HEK293 (cell line): ENCODE results near the gene ADAMTS13.

ENCODE experiments used
- CTCF ChIA-PET: fragments of 350-600 bp; formaldehyde crosslinking; extraction: SDS; loops from one replicate; lab custom pipeline; 2021; ENCODE audit warnings: antibody characterized with exemption; lab: Yijun Ruan, JAX
- POLR2A ChIA-PET: fragments of 300-600 bp; formaldehyde crosslinking; extraction: SDS; loops from one replicate; lab custom pipeline; 2020; ENCODE audit warnings: antibody characterized with exemption, inconsistent platforms; lab: Yijun Ruan, JAX
- H3K27ac ChIP-seq: fragments of 200-500 bp; sonication (Bioruptor generic); 2 replicates; pipeline ENCODE4 v1.5.1; 2014; ENCODE audit warnings: low read depth, low read length, control low read depth, inconsistent platforms; ENCODE audit errors: extremely low read depth
- H3K36me3 ChIP-seq, 2 experiments: fragments of 200-500 bp in 1 of 2; sonication (Bioruptor generic) in 1 of 2; 1 replicate in 1 of 2; 2 replicates in 1 of 2; pipeline ENCODE4 v1.5.1; 2014 to 2017; ENCODE audit warnings: inconsistent platforms in 2 of 2, low read length in 2 of 2; ENCODE audit not compliant: control insufficient read depth in 2 of 2, insufficient read depth in 1 of 2
- H3K4me1 ChIP-seq: fragments of 200-500 bp; sonication (Bioruptor generic); 2 replicates; pipeline ENCODE4 v1.5.1; 2014; ENCODE audit warnings: mild to moderate bottlenecking, low read length, inconsistent platforms; ENCODE audit not compliant: control insufficient read depth, insufficient read depth
- H3K4me3 ChIP-seq: 2 replicates; pipeline ENCODE4 v1.5.1; 2011; ENCODE audit warnings: low read depth, mild to moderate bottlenecking, control low read depth, low read length, moderate library complexity
- H3K9me3 ChIP-seq: fragments of 200-500 bp; sonication (Bioruptor generic); 2 replicates; pipeline ENCODE4 v1.5.1; 2014; ENCODE audit warnings: low read depth, low read length, inconsistent platforms; ENCODE audit not compliant: control insufficient read depth, insufficient read depth
- EGR2 ChIP-seq: fragments of 450-650 bp; formaldehyde crosslinking; IDR thresholded peaks from 2 replicates; pipeline ENCODE4 v1.5.1; 2016; ENCODE audit warnings: low read depth, missing biosample characterization, missing genetic modification characterization
- PRDM1 ChIP-seq: fragments of 450-650 bp; formaldehyde crosslinking; IDR thresholded peaks from 2 replicates; pipeline ENCODE4; 2016; ENCODE audit warnings: missing biosample characterization, missing genetic modification characterization
- SP2 ChIP-seq: fragments of 450-650 bp; formaldehyde crosslinking; IDR thresholded peaks from 2 replicates; pipeline ENCODE4 v1.5.1; 2016; ENCODE audit warnings: missing biosample characterization, missing genetic modification characterization
- TCF7L2 ChIP-seq: IDR thresholded peaks from 2 replicates; pipeline ENCODE4 v1.6.1; 2011; ENCODE audit warnings: low read depth, mild to moderate bottlenecking, inconsistent platforms, low read length, moderate library complexity, borderline replicate concordance
- YY1 ChIP-seq: fragments of 450-650 bp; formaldehyde crosslinking; IDR thresholded peaks from 2 replicates; pipeline ENCODE4 v1.5.1; 2018; ENCODE audit warnings: missing biosample characterization, missing genetic modification characterization
- ZBTB21 ChIP-seq: fragments of 450-650 bp; formaldehyde crosslinking; IDR thresholded peaks from 2 replicates; pipeline ENCODE4 v1.5.1; 2017; ENCODE audit warnings: missing biosample characterization, missing genetic modification characterization
- ZBTB8A ChIP-seq: fragments of 450-650 bp; formaldehyde crosslinking; IDR thresholded peaks from 2 replicates; pipeline ENCODE4 v1.5.1; 2016; ENCODE audit warnings: missing biosample characterization, missing genetic modification characterization
- ZFHX2 ChIP-seq: fragments of 450-650 bp; formaldehyde crosslinking; conservative IDR thresholded peaks from 2 replicates; pipeline ENCODE4 v1.5.1; 2016; ENCODE audit warnings: missing biosample characterization, missing genetic modification characterization
- ZFP37 ChIP-seq: fragments of 450-650 bp; formaldehyde crosslinking; IDR thresholded peaks from 2 replicates; pipeline ENCODE4 v1.5.1; 2016; ENCODE audit warnings: missing biosample characterization, missing genetic modification characterization
- ZNF211 ChIP-seq: fragments of 450-650 bp; formaldehyde crosslinking; IDR thresholded peaks from 2 replicates; pipeline ENCODE4 v1.5.1; 2016; ENCODE audit warnings: low read depth, missing biosample characterization, missing genetic modification characterization
- ZNF223 ChIP-seq: fragments of 450-650 bp; formaldehyde crosslinking; IDR thresholded peaks from 2 replicates; pipeline ENCODE4 v1.5.1; 2016; ENCODE audit warnings: missing biosample characterization, missing genetic modification characterization
- ZNF274 ChIP-seq, 2 experiments: fragments of 200-500 bp in 1 of 2; fragments of 450-650 bp in 1 of 2; sonication (Bioruptor generic) in 1 of 2; formaldehyde crosslinking in 1 of 2; IDR thresholded peaks; 2 replicates each; pipeline versions ENCODE4 v1.5.1 to v1.6.1; 2014 to 2016; ENCODE audit warnings: borderline replicate concordance in 1 of 2, inconsistent platforms in 1 of 2, low read length in 1 of 2, missing biosample characterization in 1 of 2, missing genetic modification characterization in 1 of 2
- ZNF350 ChIP-seq: fragments of 450-650 bp; formaldehyde crosslinking; IDR thresholded peaks from 2 replicates; pipeline ENCODE4 v1.5.0; 2017; ENCODE audit warnings: missing biosample characterization, mild to moderate bottlenecking, missing genetic modification characterization
- ZNF354C ChIP-seq: fragments of 450-650 bp; formaldehyde crosslinking; IDR thresholded peaks from 2 replicates; pipeline ENCODE4 v1.5.1; 2016; ENCODE audit warnings: missing biosample characterization, missing genetic modification characterization, low read depth, borderline replicate concordance
- ZNF555 ChIP-seq: fragments of 450-650 bp; formaldehyde crosslinking; conservative IDR thresholded peaks from 2 replicates; pipeline ENCODE4 v1.5.1; 2017; ENCODE audit warnings: missing biosample characterization, mild to moderate bottlenecking, missing genetic modification characterization, inconsistent platforms
- ZNF560 ChIP-seq: fragments of 450-650 bp; formaldehyde crosslinking; IDR thresholded peaks from 2 replicates; pipeline ENCODE4 v1.5.1; 2017; ENCODE audit warnings: missing biosample characterization, missing genetic modification characterization, borderline replicate concordance
- ZNF664 ChIP-seq: fragments of 450-650 bp; formaldehyde crosslinking; IDR thresholded peaks from 2 replicates; pipeline ENCODE4 v1.5.1; 2016; ENCODE audit warnings: missing biosample characterization, missing genetic modification characterization
- ZNF707 ChIP-seq: fragments of 450-650 bp; formaldehyde crosslinking; IDR thresholded peaks from 2 replicates; pipeline ENCODE4 v1.5.1; 2016; ENCODE audit warnings: missing biosample characterization, missing genetic modification characterization
- ZNF776 ChIP-seq: fragments of 450-650 bp; formaldehyde crosslinking; IDR thresholded peaks from 2 replicates; pipeline ENCODE4 v1.5.0; 2017; ENCODE audit warnings: missing biosample characterization, missing genetic modification characterization, borderline replicate concordance
- ZNF837 ChIP-seq: fragments of 450-650 bp; formaldehyde crosslinking; IDR thresholded peaks from 2 replicates; pipeline ENCODE4 v1.5.1; 2016; ENCODE audit warnings: missing biosample characterization, missing genetic modification characterization
- TF ChIP-seq, protein P1 (sequence below): fragments of 450-650 bp; formaldehyde crosslinking; IDR thresholded peaks from 2 replicates; pipeline ENCODE4 v1.5.1; 2016; ENCODE audit warnings: missing biosample characterization, missing genetic modification characterization
- TF ChIP-seq, protein P2 (sequence below): fragments of 450-650 bp; formaldehyde crosslinking; IDR thresholded peaks from 2 replicates; pipeline ENCODE4 v1.5.1; 2016; ENCODE audit warnings: missing biosample characterization, missing genetic modification characterization
- TF ChIP-seq, protein P3 (sequence below): fragments of 450-650 bp; formaldehyde crosslinking; conservative IDR thresholded peaks from 2 replicates; pipeline ENCODE4 v1.5.1; 2016; ENCODE audit warnings: low read depth, missing biosample characterization, missing genetic modification characterization

Gene ADAMTS13

DNA sequence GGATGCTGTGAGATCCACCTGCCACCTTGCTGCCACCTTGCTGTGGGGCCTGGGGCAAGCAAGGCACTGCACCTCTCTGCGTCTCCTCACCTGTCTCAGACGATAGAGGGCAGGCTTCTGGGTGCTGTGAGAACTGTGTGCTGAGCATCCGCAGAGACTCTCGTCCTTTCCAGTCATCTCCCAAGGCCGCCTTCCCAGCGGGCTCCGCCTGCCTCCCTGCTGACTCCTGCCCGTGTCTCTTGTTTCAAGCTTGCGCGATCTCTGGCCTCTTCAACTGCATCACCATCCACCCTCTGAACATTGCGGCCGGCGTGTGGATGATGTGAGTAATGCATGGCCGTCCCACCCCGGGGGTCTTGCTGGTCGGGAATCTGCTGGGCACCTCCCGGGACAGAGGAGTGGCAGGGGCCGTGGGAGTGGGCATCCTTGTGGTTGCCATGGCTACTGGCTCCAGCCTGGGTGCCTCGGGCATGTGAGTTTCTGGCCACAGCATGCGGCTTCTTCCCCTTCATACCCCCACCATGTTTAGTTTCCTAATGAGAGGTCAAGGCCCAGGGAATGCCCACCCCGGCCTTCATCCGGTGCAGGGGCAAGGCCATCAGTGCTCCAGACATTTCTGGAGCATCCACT lies 41.2 kb downstream of the ADAMTS13 start:
- Histone ChIP-seq H3K9me3 (no peaks in the 10 kb centered on the region), H3K36me3 (peaks cover 0 to 8% of the 10 kb centered on the region in 2 experiments; a peak in 1 of 3 replicates), H3K4me1 (no peaks in the 10 kb centered on the region), H3K27ac (no peak overlapping the region)
- POLR2A ChIA-PET, result no interaction called here
- CTCF ChIA-PET, result interaction anchor here (0.5 to 1.3 kb wide), 6 partner anchors 23 to 546 kb away, joined by 3 to 10 read pairs (median 4); no protein-coding TSS in a partner anchor
- TF ChIP-seq ZFP37 (tag by site-specific recombination) (no peak), ZBTB8A (tag by site-specific recombination) (no peak), ZNF776 (no peak)
- TF ChIP-seq, protein P1, sequence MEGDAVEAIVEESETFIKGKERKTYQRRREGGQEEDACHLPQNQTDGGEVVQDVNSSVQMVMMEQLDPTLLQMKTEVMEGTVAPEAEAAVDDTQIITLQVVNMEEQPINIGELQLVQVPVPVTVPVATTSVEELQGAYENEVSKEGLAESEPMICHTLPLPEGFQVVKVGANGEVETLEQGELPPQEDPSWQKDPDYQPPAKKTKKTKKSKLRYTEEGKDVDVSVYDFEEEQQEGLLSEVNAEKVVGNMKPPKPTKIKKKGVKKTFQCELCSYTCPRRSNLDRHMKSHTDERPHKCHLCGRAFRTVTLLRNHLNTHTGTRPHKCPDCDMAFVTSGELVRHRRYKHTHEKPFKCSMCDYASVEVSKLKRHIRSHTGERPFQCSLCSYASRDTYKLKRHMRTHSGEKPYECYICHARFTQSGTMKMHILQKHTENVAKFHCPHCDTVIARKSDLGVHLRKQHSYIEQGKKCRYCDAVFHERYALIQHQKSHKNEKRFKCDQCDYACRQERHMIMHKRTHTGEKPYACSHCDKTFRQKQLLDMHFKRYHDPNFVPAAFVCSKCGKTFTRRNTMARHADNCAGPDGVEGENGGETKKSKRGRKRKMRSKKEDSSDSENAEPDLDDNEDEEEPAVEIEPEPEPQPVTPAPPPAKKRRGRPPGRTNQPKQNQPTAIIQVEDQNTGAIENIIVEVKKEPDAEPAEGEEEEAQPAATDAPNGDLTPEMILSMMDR, result peak; percentile 62
- TF ChIP-seq, protein P2, sequence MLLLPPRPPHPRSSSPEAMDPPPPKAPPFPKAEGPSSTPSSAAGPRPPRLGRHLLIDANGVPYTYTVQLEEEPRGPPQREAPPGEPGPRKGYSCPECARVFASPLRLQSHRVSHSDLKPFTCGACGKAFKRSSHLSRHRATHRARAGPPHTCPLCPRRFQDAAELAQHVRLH (tag by site-specific recombination), result no peak
- TF ChIP-seq, all 188 proteins: peak for 1
- no peak overlapping the region for H3K4me3 ChIP-seq

DNA sequence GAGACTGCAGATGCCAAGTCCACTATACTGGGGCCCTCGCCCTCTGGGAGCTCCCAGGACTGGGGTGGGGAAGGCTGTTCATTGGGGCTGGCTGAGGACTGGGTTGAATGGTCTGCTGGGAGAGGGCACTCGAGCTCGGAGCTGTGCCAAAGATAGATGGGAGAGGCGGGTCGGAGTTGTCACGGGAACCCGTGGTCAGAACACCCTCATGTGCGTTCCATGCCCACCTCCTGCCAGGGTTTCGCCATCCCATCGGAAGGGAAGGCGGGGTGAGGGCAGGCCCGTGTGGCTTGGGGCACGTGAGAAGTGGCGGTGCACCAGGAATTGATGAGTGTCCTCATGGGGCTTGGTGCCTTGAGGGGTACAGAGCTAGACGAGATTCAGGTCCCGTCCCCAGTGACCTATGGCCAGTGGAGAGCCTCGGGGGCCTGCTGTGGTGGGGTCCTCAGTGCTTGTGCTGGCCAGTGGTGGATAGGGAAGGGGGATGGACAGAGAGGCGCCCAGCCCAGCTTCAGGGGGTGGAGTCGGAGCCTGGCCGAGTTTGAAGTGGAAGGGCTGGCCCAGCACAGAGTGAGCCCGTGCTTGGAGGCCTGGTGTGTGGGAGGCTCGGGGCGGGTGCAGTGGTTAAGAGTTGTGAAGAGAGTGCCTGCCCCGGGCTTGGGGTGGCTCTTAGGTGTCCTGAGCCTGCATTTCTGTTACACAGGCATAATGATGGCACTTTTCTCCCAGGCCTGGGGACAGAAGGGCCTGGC lies 41.9 kb downstream of the ADAMTS13 start:
- Histone ChIP-seq H3K36me3 (peaks cover 0 to 8% of the 10 kb centered on the region in 2 experiments; a peak in 1 of 3 replicates), H3K9me3 (no peaks in the 10 kb centered on the region), H3K27ac (no peak overlapping the region), H3K4me1 (no peaks in the 10 kb centered on the region), H3K4me3 (no peak overlapping the region)
- TF ChIP-seq ZNF664 (tag by site-specific recombination) (no peak), SP2 (tag by site-specific recombination) (0 out of 2 replicates have a peak, but pooled peaks have one; percentile 11), ZNF354C (tag by site-specific recombination) (no peak), ZFHX2 (peak; percentile 45), EGR2 (tag by site-specific recombination) (peak; percentile 33; the same call in 1 of the 2 replicates), ZNF555 (tag by site-specific recombination) (no peak), YY1 (tag by site-specific recombination) (no peak), ZNF837 (tag by site-specific recombination) (no peak)
- CTCF ChIA-PET, result interaction anchor here (0.6 to 1.7 kb wide), 5 partner anchors 8 to 547 kb away, joined by 3 to 5 read pairs (median 4); no protein-coding TSS in a partner anchor
- POLR2A ChIA-PET, result no interaction called here

DNA sequence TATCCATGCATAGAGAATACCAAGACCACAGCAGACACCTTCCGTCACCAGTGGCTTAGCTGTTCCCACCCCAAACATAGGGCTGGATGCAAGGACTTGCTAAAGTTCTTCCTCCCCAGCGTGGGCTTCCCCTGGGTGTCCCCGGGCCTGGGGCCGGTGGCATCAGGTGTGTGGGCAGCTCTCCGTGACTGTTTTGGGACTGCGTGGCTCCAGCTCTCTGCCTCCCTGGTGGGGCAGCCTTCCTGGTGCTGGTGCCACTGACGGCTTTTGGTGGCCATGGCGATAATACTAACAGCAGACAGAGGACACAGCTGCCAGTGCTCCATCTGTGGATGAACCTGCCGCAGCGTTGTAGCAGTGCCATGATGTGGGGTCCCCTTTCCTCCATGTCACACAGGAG lies 42.5 kb downstream of the ADAMTS13 start:
- H3K36me3 ChIP-seq, result peaks cover 0 to 8% of the 10 kb centered on the region in 2 experiments; a peak in 1 of 3 replicates
- POLR2A ChIA-PET, result no interaction called here
- H3K4me3 ChIP-seq, result no peak overlapping the region
- H3K9me3 ChIP-seq, result no peaks in the 10 kb centered on the region
- no peak for TF ChIP-seq ZNF350 (tag by site-specific recombination)
- TF ChIP-seq ZBTB21 (tag by site-specific recombination), result no peak
- no peak for TF ChIP-seq PRDM1 (tag by site-specific recombination)
- TF ChIP-seq ZNF560 (tag by site-specific recombination), result no peak
- TF ChIP-seq, protein P3, sequence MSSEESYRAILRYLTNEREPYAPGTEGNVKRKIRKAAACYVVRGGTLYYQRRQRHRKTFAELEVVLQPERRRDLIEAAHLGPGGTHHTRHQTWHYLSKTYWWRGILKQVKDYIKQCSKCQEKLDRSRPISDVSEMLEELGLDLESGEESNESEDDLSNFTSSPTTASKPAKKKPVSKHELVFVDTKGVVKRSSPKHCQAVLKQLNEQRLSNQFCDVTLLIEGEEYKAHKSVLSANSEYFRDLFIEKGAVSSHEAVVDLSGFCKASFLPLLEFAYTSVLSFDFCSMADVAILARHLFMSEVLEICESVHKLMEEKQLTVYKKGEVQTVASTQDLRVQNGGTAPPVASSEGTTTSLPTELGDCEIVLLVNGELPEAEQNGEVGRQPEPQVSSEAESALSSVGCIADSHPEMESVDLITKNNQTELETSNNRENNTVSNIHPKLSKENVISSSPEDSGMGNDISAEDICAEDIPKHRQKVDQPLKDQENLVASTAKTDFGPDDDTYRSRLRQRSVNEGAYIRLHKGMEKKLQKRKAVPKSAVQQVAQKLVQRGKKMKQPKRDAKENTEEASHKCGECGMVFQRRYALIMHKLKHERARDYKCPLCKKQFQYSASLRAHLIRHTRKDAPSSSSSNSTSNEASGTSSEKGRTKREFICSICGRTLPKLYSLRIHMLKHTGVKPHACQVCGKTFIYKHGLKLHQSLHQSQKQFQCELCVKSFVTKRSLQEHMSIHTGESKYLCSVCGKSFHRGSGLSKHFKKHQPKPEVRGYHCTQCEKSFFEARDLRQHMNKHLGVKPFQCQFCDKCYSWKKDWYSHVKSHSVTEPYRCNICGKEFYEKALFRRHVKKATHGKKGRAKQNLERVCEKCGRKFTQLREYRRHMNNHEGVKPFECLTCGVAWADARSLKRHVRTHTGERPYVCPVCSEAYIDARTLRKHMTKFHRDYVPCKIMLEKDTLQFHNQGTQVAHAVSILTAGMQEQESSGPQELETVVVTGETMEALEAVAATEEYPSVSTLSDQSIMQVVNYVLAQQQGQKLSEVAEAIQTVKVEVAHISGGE (tag by site-specific recombination), result no peak
- TF ChIP-seq ZNF707, result no peak
- no peak for TF ChIP-seq TCF7L2
- no peak for TF ChIP-seq ZNF223 (tag by site-specific recombination)
- TF ChIP-seq ZNF211 (tag by site-specific recombination), result no peak
- no peak for TF ChIP-seq ZNF274 (IDR thresholded peaks at IDR 0.05; ENCODE audit: low read length)
- no peak for TF ChIP-seq ZNF274 (tag by site-specific recombination; IDR thresholded peaks at IDR 0.05; ENCODE audit: borderline replicate concordance)
- no peaks in the 10 kb centered on the region for H3K4me1 ChIP-seq
- H3K27ac ChIP-seq, result no peak overlapping the region
- CTCF ChIA-PET, result interaction anchor here (0.6 to 1.7 kb wide), 2 partner anchors 22 to 59 kb away, joined by 3 to 5 read pairs; no protein-coding TSS in a partner anchor
